ENCODE results near the gene ERCC2. TPM values are rescaled to one million over a fixed set of nuclear protein-coding genes. Genes with fewer than 3 reads are reported as not detected.

The ERCC2 gene
- total RNA-seq, 6 donors from 2014 or later: 7.4 to 19.1 (median 13.0) TPM

- H3K27me3 ChIP-seq: no peaks in the 10 kb centered on the region
- TF ChIP-seq POLR2AphosphoS5 (IDR thresholded peaks at IDR 0.05): no peak
- TF ChIP-seq CTCF (IDR thresholded peaks at IDR 0.05): no peak
- no peak for TF ChIP-seq EP300 (IDR thresholded peaks at IDR 0.05)
- no peak for TF ChIP-seq POLR2A (IDR thresholded peaks at IDR 0.05)
- ATAC-seq (ENCODE audit: low FRiP score in 2 of 2) (peak; percentile 78 to 83), DNase-seq (no peak)
- peaks cover 0 to 7% (median 3%) of the 10 kb centered on the region in 4 donors for H3K4me1 ChIP-seq
- peaks cover 0 to 5% (median 0%) of the 10 kb centered on the region in 4 donors for H3K36me3 ChIP-seq
- H3K9me3 ChIP-seq: no peaks in the 10 kb centered on the region
- H3K4me3 ChIP-seq: no peak overlapping the region
- WGBS, 2 donors: 53 to 54% methylated on average over 13 of the region's 13 CpGs
- peak overlapping the region in 1 of 4 donors; percentile 7 for H3K27ac ChIP-seq
Measured at GRCh38 chr19:45376045-45376724, 5.8 kb upstream of the ERCC2 start.

- Histone ChIP-seq H3K9me3 (no peaks in the 10 kb centered on the region), H3K27ac (no peak overlapping the region), H3K4me3 (no peak overlapping the region), H3K36me3 (peaks cover 0 to 15% (median under 1%) of the 10 kb centered on the region in 4 donors), H3K27me3 (no peaks in the 10 kb centered on the region), H3K4me1 (peaks cover 6 to 17% (median 11%) of the 10 kb centered on the region in 4 donors)
- WGBS, 2 donors: 92 to 93% methylated on average over 10 to 11 of the region's 11 CpGs
- ATAC-seq (ENCODE audit: low FRiP score in 2 of 2) (no peak), DNase-seq (no peak)
- TF ChIP-seq CTCF (IDR thresholded peaks at IDR 0.05): no peak
- TF ChIP-seq POLR2A (IDR thresholded peaks at IDR 0.05): no peak
- no peak for TF ChIP-seq POLR2AphosphoS5 (IDR thresholded peaks at IDR 0.05)
- no peak for TF ChIP-seq EP300 (IDR thresholded peaks at IDR 0.05)
Measured at GRCh38 chr19:45368737-45369340, 1.5 kb downstream of the ERCC2 start.

- H3K4me3 ChIP-seq: no peak overlapping the region
- no peaks in the 10 kb centered on the region for H3K27me3 ChIP-seq
- no peak for ATAC-seq (ENCODE audit: low FRiP score in 2 of 2)
- H3K9me3 ChIP-seq: no peaks in the 10 kb centered on the region
- peaks cover 6 to 17% (median 11%) of the 10 kb centered on the region in 4 donors for H3K4me1 ChIP-seq
- no peak overlapping the region for H3K27ac ChIP-seq
- WGBS, 2 donors: 96 to 100% methylated on average over 4 of the region's 4 CpGs
- TF ChIP-seq POLR2AphosphoS5 (IDR thresholded peaks at IDR 0.05): no peak
- TF ChIP-seq EP300 (IDR thresholded peaks at IDR 0.05): no peak
- no peak for TF ChIP-seq CTCF (IDR thresholded peaks at IDR 0.05)
- no peak for TF ChIP-seq POLR2A (IDR thresholded peaks at IDR 0.05)
- H3K36me3 ChIP-seq: peaks cover 0 to 22% (median 4%) of the 10 kb centered on the region in 4 donors
- no peak for DNase-seq
Measured at GRCh38 chr19:45368127-45368526, 2.2 kb downstream of the ERCC2 start.

- H3K36me3 ChIP-seq: peaks cover 0 to 37% (median 20%) of the 10 kb centered on the region in 4 donors
Measured at GRCh38 chr19:45364696-45365095, 5.7 kb downstream of the ERCC2 start.

More at GRCh38 chr19:45364696-45365095, 5.7 kb downstream of the ERCC2 start:
- H3K4me3 ChIP-seq: no peak overlapping the region
- no peak for ATAC-seq (ENCODE audit: low FRiP score in 2 of 2)
- H3K9me3 ChIP-seq: no peaks in the 10 kb centered on the region
- DNase-seq: no peak
- H3K27me3 ChIP-seq: no peaks in the 10 kb centered on the region
- WGBS, 2 donors: 98 to 99% methylated on average over 6 to 12 of the region's 12 CpGs
- no peak overlapping the region for H3K27ac ChIP-seq
- peaks cover 3 to 7% (median 5%) of the 10 kb centered on the region in 4 donors for H3K4me1 ChIP-seq
- TF ChIP-seq POLR2AphosphoS5 (IDR thresholded peaks at IDR 0.05) (no peak), POLR2A (IDR thresholded peaks at IDR 0.05) (no peak), CTCF (IDR thresholded peaks at IDR 0.05) (no peak), EP300 (IDR thresholded peaks at IDR 0.05) (no peak)

All from upper lobe of left lung (tissue), 6 donors.